HG02885 (cell line): Measurements from ENCODE around the gene SLC27A5.
"Not testable (repeated sequence)": the region's sequence is repeated elsewhere in the genome, so short reads cannot be mapped to it uniquely, and the experiment has no call there.

Experiments
- ATAC-seq: cut with Tn5 transposase; IDR thresholded peaks from one replicate; pipeline ENCODE4 v1.9.1; 2021; ENCODE audit warnings: mild to moderate bottlenecking; ENCODE audit not compliant: unreplicated experiment, poor library complexity

Gene SLC27A5

GRCh38 chr19:58550362-58551122, 38.8 kb upstream of the SLC27A5 start:
- ATAC-seq: no peak

DNA sequence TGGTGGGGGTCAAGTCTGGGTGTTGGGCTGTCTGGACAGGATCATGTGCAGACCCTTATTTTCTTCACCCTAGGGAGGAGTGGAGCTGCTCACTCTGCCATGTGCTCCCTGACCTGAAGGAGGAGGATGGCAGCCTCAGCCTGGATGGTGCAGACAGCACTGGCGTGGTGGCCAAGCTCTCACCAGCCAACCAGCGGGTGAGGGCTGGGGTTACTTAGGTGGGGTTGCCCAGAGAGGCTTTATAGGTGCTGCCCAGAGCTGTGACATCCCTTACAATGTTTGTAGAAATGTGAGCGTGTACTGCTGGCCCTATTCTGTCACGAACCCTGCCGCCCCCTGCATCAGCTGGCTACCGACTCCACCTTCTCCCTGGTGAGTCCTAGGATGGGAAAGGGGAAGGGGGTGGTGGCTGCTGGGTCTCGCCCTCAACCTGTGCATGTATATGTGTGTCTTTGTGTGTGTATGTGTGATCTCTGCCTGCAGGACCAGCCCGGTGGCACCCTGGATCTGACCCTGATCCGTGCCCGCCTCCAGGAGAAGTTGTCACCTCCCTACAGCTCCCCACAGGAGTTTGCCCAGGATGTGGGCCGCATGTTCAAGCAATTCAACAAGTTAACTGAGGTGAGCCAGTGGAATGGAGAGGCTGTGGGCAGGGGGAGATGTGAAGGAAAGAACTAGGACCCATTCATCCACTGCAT, 38.0 kb upstream of the SLC27A5 start:
- ATAC-seq: no peak

DNA sequence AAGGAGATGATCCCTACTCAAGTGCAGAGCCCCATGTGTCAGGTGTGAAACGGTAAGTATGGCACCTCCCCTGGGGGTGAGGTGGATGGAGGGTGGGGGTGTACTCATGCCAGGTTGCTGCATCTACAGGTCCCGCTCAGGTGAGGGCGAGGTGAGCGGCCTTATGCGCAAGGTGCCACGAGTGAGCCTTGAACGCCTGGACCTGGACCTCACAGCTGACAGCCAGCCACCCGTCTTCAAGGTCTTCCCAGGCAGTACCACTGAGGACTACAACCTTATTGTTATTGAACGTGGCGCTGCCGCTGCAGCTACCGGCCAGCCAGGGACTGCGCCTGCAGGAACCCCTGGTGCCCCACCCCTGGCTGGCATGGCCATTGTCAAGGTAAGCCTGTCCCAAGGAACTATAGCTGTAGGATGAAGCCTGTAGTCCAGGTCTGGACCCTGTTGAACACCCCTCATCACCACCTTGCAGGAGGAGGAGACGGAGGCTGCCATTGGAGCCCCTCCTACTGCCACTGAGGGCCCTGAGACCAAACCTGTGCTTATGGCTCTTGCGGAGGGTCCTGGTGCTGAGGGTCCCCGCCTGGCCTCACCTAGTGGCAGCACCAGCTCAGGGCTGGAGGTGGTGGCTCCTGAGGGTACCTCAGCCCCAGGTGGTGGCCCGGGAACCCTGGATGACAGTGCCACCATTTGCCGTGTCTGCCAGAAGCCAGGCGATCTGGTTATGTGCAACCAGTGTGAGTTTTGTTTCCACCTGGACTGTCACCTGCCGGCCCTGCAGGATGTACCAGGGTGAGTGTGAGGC, 37.3 kb upstream of the SLC27A5 start:
- no peak for ATAC-seq

- no peak for ATAC-seq
Measured at GRCh38 chr19:58547323-58548312, 35.8 kb upstream of the SLC27A5 start.

DNA sequence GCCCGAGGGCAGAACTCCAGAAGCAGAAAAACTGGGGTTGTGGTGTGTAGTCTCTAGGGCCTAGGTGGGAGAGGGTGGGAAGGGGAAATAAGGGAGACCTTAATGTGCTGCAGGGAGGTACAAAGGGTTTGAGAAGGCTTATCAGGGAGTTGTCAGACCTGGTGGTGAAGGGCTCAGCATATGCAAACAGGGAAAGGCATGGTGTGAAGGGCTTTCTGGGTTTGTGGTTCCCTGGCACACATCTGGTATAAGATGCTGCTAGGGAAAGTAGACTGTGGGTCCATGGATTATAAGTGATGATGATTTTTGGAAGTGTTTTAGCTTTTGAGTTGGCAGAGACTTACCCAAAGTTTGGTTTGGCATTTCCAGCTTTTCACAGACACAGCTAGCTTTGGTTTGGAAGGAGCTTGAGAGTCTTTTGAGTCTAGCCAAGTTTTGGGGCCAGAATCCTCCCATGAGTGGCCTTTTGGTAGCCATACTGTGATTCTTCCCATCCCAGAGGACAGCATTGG, 34.3 kb upstream of the SLC27A5 start:
- no peak for ATAC-seq

DNA sequence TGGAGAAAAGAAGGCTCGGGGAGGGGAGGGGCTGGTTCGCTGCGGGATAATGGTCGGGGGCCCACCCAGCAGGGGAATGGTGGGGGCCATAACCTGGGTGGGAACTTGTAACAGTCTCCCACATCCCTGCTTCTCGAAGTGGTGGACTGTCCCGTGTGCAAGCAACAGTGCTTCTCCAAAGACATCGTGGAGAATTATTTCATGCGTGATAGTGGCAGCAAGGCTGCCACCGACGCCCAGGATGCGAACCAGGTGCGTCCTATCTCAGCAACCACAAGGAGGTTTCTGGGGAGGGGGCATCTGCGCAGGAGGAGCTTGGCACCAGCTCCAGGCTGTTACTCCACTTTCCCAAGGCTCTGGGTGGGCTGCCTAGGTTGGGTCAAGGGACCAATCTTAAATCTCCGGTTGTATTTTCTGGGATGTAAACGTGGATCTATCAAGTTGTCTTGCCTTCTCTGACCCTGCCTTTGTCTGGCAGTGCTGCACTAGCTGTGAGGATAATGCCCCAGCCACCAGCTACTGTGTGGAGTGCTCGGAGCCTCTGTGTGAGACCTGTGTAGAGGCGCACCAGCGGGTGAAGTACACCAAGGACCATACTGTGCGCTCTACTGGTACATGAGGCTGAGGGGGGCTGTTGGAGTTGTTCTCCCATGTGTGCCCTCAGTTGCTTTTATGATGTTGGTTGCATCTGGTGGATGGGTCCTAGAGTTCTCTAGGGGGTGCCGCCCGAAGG, 33.7 kb upstream of the SLC27A5 start:
- ATAC-seq: no peak

GRCh38 chr19:58544591-58545285, 32.9 kb upstream of the SLC27A5 start:
- ATAC-seq: peak; percentile 52

DNA sequence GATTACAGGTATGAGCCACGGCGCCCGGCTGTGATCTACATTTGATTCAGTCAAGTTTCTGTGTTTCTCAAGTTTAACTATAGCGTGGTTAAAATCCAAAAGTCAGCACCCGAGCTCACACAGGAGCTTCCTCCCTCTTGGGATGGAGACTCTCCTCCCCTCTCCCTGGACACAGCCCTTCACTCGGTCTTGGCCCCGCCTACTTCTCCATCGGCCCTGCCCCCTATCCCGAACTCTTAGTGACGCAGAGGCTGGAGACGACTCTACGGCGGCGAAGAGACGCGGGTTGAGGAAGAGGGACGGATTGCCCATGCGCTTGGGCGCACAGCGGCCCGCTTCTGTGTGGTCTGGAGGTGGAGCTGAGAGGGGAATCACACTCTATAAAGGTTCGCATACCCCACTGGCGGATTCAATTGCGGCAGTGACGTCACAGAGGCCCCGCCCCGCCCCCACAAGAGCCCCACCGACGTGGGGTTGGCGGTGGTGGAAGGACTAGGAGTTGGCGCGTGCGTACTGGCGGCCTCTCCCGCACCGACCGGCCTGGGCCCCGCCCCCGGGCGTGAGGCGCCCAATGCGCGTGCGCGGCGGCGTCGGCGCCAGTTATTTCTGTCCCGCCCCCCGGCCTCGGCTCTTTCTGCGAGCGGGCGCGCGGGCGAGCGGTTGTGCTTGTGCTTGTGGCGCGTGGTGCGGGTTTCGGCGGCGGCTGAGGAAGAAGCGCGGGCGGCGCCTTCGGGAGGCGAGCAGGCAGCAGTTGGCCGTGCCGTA, 32.2 kb upstream of the SLC27A5 start, which contains the start of gene TRIM28:
Gene TRIM28 (plus strand): TSS at position 239 of the 765 bp plus-strand sequence. CDS start 694 bp downstream, outside the sequence.
- ATAC-seq: peak; percentile 87

DNA sequence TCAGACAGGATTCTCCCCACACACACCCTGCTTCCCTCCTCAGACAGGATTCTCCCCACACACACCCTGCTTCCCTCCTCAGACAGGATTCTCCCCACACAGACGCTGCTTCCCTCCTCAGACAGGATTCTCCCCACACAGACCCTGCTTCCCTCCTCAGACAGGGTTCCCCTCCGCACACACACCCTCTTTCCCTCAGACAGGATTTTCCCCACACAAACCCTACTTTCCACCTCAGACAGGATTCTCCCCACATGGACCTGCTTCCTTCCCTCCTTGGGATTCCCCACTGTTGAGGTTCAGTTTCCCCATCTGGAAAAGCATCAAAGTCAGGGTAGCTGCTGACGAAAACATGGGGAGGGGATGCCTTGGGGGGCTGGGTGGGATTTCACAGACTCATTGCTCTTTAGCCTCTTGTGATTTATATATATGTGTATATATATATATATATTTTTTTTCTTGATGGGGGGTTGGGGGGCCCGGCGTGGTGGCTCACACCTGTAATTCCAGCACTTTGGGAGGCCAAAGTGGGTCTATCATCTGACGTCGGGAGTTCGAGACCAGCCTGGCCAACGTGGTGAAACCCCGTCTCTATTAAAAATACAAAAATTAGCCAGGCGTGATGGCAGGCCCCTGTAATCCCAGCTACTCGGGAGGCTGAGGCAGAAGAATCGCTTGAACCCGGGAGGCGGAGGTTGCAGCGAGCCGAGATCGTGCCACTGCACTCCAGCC, 31.0 kb upstream of the SLC27A5 start:
- ATAC-seq: not testable (repeated sequence)

GRCh38 chr19:58539169-58539559, 27.4 kb upstream of the SLC27A5 start:
- ATAC-seq: not testable (repeated sequence)

DNA sequence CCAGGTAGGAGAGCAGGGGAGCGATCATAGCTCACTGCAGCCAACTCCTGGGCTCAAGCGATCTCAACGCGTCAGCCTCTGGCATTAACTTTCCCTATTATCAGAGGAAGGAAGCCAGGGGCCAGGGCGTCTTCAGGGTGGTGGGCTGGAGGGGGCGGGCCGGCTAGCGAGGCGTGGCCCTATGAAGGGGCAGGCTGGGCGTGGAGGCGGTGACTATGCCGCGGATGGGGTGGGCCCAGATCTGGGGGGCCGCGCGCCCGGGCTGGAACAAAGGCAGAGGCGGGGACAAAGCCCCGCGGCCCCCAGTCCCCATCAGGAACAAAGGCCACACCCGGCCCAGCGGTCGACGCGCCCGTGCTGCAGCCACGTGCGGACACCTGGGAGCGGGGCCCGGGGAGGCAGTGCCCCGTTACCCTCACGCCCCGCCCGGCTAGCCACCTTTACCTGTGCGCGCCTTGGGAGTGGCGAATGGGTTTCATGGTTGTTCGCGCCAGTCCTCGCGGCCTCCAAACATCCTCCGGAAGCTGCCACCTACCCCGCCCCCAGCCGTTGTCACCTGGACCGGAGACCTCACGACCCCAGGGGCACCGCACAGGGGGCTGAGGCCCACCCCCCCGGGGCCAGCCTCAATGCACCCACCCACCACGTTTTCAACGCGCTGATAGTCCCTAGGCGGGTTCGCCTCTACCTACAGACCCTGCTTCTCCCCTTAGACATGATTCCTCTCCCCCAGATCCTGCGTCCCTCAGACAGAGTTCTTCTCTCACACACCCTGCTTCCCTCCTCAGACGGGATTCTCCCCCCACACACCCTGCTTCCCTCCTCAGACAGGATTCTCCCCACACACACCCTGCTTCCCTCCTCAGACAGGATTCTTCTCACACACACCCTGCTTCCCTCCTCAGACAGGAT, 26.7 kb upstream of the SLC27A5 start:
- ATAC-seq: no peak

DNA sequence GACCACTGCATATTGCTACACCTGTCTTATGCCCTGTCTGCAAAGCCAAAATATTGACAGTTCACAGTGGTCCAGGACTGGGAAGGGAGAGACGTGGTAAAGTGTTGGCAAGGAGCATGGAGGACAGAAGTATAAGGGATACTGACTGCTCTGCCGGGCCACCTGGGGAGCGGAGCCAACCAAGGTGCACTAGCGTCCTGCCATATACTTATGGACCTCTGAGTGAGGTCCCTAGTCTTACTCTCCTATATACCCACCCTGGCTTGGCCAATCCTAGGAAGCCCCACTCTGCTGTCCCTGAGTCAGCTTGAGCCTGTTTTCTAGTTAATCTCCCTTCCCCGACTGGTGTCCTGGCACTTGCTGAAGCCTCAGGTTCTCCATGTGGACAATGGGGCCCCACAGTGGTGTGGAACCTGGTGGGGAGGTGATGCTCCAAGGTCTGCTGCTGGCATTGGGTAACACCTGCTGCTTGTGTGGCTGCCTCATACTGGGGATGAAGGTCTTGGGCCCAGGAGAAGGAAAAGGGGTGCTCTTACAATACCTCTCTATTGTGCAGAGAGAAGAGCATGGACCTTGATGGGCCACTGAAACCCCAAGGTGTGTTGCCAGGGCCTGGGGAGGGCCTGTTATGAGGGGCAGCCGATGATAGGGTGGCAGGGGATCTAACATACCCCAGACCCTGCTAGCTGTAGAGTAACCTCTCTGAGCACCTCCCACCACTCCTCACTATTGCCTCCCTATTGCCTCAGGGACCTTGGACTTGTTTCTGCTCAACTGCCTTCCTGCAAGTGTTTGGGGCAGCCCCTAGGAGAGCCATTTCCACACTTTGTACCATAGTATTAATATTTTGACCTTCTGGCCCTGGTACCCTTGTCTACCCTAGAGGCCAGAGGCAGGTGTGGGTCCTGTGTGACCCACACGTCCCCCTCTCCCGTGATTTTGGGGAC, 25.3 kb upstream of the SLC27A5 start:
- no peak for ATAC-seq

- ATAC-seq: no peak
Measured at GRCh38 chr19:58535857-58536256, 24.1 kb upstream of the SLC27A5 start.

GRCh38 chr19:58531034-58531840, 19.4 kb upstream of the SLC27A5 start:
- no peak for ATAC-seq
